ENCODE data around the gene S100P. TPM values are rescaled to one million over a fixed set of nuclear protein-coding genes. Genes with fewer than 3 reads are reported as not detected.
A peak's percentile ranks its signal among the peaks of the same experiment; 100 is the strongest.

S100P gene
- total RNA-seq, 4 donors from 2014 or later: 0.60 to 10.9 (median 1.1) TPM; not detected in 1

DNA sequence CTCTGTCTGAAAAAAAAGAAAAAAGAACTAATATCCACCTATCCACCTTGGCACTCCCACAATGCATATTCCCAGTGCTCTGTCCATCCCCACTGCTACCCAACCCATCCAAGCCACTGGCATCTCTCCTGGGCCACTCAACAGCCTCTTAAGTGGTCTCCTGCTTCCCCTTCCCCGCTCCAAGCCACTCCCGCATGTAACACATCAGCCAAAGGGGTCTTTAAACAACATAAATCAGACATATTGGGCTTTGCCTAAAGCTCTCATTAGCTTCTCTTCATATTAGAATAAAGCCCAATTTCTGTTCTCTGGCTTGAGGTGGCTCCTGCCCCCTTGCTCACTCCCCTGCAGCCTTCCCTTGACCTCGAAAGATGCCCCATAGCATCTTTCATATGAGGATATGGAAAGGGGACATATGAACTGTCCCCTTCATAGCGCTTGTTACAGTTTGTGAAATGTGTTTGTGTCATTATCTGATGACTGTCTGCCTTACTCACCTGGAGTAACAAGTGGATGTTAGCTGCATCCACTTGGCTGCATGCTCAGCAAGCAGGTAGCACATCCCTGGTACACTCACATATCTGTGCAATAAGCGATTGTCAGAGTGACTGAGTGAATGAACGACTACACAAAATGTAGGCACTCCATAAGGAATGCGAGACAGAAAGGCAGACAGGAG, 25.4 kb downstream of the S100P start:
- TF ChIP-seq, protein P1, sequence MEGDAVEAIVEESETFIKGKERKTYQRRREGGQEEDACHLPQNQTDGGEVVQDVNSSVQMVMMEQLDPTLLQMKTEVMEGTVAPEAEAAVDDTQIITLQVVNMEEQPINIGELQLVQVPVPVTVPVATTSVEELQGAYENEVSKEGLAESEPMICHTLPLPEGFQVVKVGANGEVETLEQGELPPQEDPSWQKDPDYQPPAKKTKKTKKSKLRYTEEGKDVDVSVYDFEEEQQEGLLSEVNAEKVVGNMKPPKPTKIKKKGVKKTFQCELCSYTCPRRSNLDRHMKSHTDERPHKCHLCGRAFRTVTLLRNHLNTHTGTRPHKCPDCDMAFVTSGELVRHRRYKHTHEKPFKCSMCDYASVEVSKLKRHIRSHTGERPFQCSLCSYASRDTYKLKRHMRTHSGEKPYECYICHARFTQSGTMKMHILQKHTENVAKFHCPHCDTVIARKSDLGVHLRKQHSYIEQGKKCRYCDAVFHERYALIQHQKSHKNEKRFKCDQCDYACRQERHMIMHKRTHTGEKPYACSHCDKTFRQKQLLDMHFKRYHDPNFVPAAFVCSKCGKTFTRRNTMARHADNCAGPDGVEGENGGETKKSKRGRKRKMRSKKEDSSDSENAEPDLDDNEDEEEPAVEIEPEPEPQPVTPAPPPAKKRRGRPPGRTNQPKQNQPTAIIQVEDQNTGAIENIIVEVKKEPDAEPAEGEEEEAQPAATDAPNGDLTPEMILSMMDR (IDR thresholded peaks at IDR 0.05): no peak
- DNase-seq (ENCODE audit: low spot score): no peak
- ATAC-seq (ENCODE audit: low FRiP score): no peak

DNA sequence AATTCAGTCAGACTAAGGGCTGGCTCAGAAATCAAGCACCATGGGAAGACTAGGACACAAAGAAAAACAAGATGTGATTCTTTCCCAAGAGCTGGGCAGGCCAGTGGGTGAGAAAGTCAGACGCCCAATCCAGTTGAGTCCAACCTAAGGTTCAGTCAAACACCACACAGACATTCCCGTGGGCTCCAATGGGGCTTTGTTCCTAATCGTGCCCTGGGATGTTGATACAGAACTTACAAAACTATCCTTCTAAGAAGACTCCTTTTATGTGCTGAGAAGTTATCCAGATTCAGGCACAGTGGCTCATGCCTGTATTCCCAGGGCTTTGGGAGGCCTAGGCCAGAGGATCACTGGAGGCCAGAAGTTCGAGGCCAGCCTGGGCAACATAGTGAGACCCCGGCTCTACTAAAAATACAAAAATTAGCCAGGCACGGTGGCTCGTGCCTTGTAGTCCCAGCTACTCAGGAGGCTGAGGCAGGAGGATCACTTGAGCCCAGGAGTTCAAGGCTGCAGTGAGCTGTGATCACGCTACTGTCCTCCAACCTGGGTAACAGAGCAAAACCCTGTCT, 26.0 kb downstream of the S100P start:
- DNase-seq (ENCODE audit: low spot score) (no peak), ATAC-seq (ENCODE audit: low FRiP score) (no peak)
- TF ChIP-seq, protein P1 (IDR thresholded peaks at IDR 0.05): no peak

DNA sequence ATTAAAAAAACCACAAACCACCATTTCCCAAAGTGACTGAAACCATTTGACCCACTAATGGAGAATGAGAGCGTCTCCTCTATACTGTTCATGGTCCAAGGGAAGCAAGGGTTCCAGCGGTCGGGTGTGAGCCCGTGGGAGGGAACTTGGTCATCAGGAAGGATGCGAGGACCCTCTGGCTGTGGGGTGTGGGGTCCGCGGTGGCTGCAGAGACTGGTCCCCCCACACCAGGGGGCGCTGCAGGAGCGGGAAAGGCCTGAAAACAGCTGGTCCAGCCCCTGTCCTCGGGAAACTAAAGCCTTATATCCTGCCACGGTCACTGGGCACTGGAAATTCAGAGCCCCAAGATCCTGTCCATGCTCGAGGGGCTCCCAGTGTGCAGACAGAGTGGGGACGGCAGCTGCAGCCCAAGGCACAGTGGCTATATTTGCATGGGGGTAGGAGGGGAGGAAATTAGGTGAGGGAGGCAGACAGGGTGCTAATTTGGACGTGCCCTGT, 26.6 kb downstream of the S100P start:
- ATAC-seq (ENCODE audit: low FRiP score) (peak; percentile 49), DNase-seq (ENCODE audit: low spot score) (peak; percentile 89)
- TF ChIP-seq, protein P1 (IDR thresholded peaks at IDR 0.05): peak in 2 of 3 donors; percentile 76 to 89

DNA sequence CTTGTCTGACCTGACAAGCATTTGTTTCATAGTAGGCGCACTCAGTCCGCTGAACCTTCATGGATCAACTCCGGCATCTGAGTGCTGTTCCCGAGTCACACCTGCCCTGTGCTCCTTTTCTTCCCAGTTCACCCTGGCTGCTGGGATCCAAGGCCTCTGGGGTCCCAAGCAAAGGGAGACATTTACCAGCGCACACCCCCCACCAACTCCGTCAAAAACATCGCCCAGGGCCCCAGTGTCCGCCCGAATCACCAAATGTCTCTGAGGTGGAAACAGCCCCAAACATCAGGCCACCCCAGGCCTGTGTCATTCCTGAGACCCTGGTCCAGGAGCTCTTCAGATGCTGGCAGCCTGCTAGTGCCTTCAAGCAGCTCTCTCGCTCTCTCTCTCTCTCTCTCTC, 27.4 kb downstream of the S100P start:
- DNase-seq (ENCODE audit: low spot score): no peak
- ATAC-seq (ENCODE audit: low FRiP score): no peak
- TF ChIP-seq, protein P1 (IDR thresholded peaks at IDR 0.05): no peak

DNA sequence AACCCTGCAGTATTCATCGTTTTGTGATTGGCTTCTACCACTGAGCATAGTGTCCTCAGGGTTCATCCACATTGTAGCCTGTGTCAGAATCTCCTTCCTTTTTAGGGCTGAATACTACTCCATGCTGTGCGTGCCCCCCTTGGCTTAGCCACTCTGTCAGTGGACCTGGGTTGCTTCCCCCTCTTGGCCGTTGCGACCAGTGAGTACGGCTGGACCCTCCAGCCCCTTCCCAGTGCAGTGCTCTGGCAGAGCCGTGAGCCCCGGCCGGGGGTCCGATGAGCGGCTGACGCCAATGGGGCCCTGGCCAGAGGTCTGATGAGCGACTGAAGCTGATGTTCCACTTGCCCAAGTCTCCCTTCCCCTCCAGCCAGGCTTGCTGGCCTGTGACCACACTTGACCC, 29.2 kb downstream of the S100P start:
- no peak for ATAC-seq (ENCODE audit: low FRiP score)
- no peak for DNase-seq (ENCODE audit: low spot score)
- TF ChIP-seq, protein P1 (IDR thresholded peaks at IDR 0.05): no peak

DNA sequence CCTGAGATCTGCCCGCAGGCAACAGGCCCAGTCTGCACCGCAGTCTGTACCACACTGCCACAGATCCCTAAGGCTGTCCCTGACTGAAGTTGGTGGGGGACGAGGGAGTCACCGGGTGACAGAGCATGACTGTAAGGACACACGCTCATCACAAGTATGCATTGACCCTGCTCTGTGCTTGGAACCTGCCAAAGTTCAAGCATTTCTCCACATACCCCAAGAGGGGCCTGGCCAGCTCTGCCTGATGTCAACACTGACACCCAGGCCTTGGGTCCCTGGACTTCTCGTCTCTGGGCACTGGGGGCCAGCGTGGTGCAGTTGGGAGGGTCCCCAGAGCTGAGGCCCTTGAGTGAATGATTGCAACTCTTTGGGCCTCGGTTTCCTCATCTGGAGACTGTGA, 30.2 kb downstream of the S100P start:
- TF ChIP-seq, protein P1 (IDR thresholded peaks at IDR 0.05): no peak
- ATAC-seq (ENCODE audit: low FRiP score): no peak
- no peak for DNase-seq (ENCODE audit: low spot score)
